ENCODE measurements around the gene RAB12.
A peak's percentile ranks its signal among the peaks of the same experiment; 100 is the strongest.
"Not testable (repeated sequence)": the region's sequence is repeated elsewhere in the genome, so short reads cannot be mapped to it uniquely, and the experiment has no call there.

The RAB12 gene

GRCh38 chr18:8643326-8643878 is 34.2 kb downstream of the RAB12 start:
- DNase-seq (ENCODE audit: low read depth): no peak
- no peak for TF ChIP-seq CTCF (IDR thresholded peaks at IDR 0.05; ENCODE audit: insufficient read depth, low read depth, low read length, missing control alignments)
- no peak overlapping the region for H3K4me3 ChIP-seq (ENCODE audit: low read depth, low read length)

GRCh38 chr18:8647359-8647758 is 38.1 kb downstream of the RAB12 start:
- DNase-seq (ENCODE audit: low read depth); H3K4me3 ChIP-seq (ENCODE audit: low read depth, low read length): not testable (repeated sequence)

DNA sequence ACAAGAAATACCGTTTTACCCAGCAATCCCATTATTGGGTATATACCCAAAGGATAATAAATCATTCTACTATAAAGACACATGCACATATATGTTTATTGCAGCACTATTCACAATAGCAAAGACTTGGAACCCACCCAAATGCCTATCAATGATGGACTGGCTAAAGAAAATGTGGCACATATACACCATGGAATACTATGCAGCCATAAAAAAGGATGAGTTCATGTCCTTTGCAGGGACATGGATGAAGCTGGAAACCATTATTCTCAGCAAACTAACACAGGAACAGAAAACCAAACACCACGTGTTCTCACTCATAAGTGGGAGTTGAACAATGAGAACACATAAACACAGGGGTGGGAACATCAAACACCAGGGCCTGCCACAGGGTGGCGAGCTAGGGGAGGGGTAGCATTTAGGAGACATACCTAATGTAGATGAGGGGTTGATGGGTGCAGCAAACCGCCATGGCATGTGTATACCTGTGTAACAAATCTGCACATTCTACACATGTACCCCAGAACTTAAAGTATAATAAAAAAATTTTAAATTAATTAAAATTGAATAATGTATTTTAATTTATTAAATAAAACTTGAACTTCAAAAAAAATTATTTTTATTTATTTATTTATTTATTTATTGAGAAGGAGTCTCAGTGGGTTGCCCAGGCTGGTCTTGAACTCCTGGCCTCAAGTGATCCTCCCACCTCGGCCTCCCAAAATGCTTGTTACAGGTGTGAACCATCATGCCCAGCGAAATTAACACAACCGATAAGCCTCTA is 42.4 kb downstream of the RAB12 start:
- DNase-seq (ENCODE audit: low read depth); H3K4me3 ChIP-seq (ENCODE audit: low read depth, low read length): not testable (repeated sequence)

DNA sequence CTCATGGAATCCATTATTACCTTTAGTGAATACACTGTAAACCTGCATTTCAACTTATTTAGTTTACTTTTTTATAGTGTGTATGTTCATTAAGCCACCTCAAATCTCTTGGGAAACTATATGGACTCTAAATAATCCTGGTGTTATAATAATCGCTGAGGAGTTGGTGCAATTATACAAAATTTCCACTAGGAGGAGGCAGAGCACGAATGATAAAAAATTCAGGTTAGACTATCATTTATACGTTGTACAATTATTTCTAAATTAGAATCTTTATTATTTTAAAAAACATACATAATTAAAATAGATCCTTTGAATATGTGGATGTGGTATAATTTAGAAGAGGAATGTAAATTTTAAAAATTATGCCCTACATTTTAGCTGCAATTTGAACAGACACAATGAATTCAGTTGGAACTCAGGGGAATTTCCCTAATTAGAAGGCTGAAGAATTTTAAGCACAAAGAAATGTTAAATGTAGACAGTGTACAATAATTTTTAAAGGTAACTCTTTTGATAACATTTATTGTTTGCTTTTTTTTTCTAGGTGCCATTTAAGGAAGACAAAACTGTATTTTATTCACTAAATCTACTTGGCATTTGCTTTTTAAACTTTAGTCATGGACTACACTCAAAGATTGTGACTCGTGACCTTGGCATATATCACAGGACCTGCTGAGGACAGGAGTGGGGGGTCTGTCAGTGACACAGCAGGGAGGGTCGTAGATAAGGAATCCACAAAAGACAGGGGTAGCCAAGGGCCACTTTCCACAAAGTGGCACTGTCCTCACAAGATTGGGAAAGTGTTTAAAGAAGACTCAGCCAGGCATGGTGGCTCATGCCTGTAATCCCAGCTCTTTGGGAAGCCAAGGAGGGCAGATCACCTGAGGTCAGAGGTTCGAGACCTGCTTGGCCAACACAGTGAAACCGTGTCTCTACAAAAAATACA is 45.5 kb downstream of the RAB12 start:
- no peak for DNase-seq (ENCODE audit: low read depth)
- peak; percentile 48 for TF ChIP-seq CTCF (IDR thresholded peaks at IDR 0.05; ENCODE audit: insufficient read depth, low read depth, low read length, missing control alignments)
- H3K4me3 ChIP-seq (ENCODE audit: low read depth, low read length): no peak overlapping the region

GRCh38 chr18:8656232-8656631 is 47.0 kb downstream of the RAB12 start:
- no peak for TF ChIP-seq CTCF (IDR thresholded peaks at IDR 0.05; ENCODE audit: insufficient read depth, low read depth, low read length, missing control alignments)
- no peak for DNase-seq (ENCODE audit: low read depth)

DNA sequence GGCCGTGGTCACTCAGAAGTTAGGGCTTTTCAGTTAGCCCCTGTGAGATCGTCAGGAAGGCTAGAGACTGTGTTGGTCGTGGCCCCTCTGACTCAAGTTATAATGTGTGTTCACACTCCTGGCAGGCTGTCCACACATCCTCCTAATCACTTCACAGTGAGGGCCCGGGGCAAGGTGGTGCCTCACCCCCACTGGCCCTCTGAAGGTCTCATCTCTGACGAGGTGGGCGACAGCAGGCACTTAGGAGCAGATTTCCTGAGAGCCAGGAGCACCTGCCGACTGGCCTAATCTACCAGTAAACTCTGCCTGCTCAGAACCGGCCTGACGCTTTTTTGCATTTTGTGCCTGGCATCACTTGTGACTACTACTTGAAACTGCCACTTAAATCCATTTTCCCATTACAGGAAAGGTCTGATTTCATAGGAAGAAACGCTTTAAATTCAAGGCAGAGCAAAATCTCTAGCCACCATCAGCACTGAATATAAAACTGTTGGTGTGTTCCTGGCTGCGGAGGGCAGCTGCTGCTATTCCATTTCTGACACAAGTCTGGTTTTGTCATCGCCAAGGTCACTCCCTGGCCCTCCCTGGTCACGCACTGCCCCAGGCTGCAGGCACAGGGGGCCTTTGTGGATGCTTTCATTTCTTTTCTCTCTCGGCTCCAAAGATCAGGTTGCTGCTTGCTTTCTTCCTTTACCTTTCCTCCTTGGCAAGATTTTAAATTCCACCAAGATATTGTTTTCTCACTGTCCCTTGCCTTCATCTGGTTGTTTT is 48.0 kb downstream of the RAB12 start:
- no peak for TF ChIP-seq CTCF (IDR thresholded peaks at IDR 0.05; ENCODE audit: insufficient read depth, low read depth, low read length, missing control alignments)
- H3K4me3 ChIP-seq (ENCODE audit: low read depth, low read length): no peak overlapping the region
- DNase-seq (ENCODE audit: low read depth): no peak

More at GRCh38 chr18:8656232-8656631, 47.0 kb downstream of the RAB12 start:
- no peak overlapping the region for H3K4me3 ChIP-seq (ENCODE audit: low read depth, low read length)

DNA sequence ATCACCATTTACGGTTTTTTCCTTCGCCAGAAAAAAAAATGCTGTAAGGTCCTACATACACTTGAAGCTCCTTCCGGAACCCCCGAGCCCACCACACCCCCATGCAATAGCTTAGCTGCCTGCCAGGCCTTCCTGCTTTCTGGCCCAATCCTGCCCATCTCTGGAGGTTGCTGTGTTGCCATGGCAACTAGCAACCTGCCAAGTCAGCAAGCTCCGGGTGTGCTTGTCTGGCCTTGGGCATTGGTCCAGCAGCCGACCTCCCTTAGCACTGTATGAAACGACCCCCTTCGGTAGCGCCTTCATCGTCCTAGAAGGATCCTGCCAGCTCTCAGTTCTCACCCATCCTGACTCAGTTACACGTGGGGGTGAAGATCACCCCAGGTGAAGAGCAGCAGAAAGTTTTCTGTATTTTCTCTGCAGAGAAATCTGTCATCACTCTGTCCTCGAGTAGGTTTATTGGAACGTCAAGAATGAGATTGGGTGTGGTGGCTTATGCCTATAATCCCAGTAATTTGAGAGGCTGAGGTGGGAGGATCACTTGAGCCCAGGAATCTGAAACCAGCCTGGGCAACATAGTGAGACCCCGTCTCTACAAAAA is 48.7 kb downstream of the RAB12 start:
- DNase-seq (ENCODE audit: low read depth): no peak
- no peak overlapping the region for H3K4me3 ChIP-seq (ENCODE audit: low read depth, low read length)
- TF ChIP-seq CTCF (IDR thresholded peaks at IDR 0.05; ENCODE audit: insufficient read depth, low read depth, low read length, missing control alignments): no peak

Data from GM12865 (cell line).